GM18502 (cell line): ENCODE data around the gene PECR.
"Not testable (repeated sequence)": the region's sequence is repeated elsewhere in the genome, so short reads cannot be mapped to it uniquely, and the experiment has no call there.

Experiments
- ATAC-seq: cut with Tn5 transposase; IDR thresholded peaks from one replicate; pipeline ENCODE4 v1.9.1; 2021; ENCODE audit warnings: mild to moderate bottlenecking; ENCODE audit not compliant: unreplicated experiment, poor library complexity

PECR gene

DNA sequence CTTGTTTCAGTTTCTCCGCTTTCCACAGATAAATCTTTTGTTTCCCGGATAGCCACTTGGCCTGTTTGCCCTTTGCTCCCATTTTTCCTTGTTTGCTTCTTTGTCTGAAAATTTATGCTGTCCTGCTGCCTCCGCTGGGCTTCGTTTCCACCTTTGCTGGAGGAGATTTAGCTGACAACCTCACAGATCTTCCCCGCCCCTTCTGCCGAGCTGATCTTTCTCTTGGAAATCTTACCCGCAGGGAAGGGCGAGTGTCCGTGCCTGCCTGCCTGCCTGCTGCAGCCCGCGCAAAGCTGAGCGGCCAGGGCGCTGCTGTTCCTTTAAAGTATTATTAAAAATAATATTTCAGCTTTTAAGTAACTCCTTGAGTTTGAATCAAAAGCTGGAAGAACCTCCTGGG is 26.2 kb upstream of the PECR start:
- no peak for ATAC-seq

GRCh38 chr2:216107320-216107719 is 25.7 kb upstream of the PECR start:
- no peak for ATAC-seq

DNA sequence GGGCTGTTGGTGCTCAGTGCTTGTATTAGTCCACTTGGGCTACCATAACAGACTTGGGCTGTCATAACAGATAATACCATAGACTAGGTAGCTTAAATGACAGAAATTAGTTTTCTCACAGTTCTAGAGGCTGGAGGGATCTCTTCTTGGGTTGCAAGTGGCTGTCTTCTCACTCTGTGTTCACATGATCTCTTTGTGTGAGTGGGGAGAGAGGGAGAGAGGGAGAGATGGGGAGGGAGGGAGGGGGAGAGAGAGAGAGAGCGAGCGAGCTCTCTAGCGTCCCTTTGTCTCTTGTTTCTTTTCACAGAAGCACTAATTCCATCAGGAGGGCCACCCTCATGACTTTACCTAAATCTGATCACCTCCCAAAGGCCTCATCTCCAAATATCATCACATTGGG is 23.1 kb upstream of the PECR start:
- ATAC-seq = no peak

DNA sequence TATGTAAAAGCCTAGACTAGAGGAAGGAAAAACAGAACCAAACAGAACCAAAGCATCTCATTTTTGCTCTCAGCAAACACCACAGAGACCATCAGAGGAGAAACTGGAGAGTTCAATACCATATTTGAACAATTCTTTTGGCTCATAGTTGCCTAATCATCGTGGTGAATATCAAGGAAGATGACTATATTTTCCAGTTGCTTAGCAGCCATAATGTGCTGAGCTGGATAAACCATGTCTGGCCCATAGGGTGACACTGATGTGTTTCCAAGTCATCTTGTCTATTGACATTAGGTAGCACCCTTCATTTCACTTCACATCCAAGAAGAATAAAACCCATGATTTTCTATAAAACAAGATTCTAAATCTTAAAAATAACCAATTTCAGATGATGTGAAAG is 21.6 kb upstream of the PECR start:
- ATAC-seq = no peak

DNA sequence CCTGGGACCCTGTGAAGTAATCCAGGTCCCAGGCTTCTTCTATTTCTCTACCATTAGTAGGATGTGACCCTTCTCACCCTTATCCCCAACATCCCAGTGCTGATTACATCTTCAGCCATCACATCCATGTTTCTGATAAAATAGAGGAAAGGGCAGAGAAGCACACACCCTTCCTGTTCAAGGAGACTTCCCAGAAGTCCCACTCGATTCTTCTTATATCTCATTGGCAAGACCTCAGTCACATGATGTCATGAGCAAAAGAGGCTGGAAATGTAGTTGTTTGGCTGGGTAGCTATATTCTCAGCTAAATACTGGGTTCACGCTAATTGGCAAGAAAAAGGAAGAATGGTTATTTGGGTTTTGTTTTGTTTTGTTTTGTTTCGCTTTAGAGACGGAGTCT is 19.5 kb upstream of the PECR start:
- no peak for ATAC-seq

- ATAC-seq = no peak
Measured at GRCh38 chr2:216098421-216099334, 17.1 kb upstream of the PECR start.

- ATAC-seq = no peak
Measured at GRCh38 chr2:216094701-216095100, 13.1 kb upstream of the PECR start.

DNA sequence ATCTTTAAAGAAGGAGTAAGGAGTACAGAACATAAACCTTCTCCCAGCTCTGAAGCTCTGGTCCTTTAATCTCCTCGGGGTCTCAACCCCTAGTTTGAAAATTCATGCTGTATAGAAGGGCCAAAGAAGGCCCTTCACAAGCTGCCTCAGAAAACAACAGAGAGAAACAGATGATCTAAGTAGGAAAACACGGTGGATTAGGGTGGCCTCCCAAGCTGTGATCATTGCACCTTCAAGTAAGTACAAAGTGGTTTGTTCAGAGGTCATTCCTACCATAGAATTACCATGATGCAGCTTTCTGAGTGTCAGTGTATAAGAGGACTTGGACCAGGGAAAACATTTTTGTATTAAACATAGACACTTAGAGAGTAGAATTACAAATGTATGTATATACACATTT is 11.0 kb upstream of the PECR start:
- ATAC-seq = no peak

DNA sequence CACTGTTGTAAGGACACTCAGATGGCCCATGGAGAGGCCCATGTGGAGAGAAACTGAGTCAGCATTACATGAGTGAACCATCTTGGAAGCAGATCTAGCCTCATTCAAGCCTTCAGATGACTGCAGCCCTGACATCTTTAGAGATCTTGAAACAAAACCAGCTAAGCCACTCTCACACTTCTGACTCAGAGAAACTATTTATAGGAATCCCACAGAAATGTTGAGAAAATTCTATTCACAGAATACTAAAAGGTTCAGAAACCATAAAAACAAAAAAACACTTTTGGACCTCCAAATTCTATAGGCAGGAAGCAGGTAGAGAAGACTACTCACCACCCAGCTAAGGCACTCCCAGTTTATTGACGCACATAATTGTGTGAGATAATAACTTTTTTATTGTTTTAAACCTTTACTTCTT is 8.8 kb upstream of the PECR start:
- peak; percentile 79 for ATAC-seq

- no peak for ATAC-seq
Measured at GRCh38 chr2:216086207-216086893, 4.7 kb upstream of the PECR start.

DNA sequence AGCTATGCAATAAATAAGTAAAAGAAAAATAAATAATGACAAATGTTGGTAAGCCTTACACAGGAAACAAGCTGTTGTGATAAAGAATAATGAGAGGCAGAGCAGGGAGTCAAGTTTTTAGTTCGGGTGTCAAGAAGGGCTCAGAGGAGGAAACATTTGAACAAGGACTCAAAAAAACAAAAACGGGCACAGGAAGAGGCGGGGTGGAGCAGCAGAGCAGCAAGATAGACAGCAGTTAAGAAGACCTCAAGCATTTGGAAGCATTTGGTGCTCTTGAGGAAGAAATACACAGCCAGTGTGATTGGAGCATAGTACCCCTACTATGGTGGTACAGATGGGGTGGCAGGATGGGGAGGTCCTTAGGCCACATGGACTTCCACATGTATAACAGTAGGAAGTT is 2.9 kb upstream of the PECR start:
- ATAC-seq = no peak

DNA sequence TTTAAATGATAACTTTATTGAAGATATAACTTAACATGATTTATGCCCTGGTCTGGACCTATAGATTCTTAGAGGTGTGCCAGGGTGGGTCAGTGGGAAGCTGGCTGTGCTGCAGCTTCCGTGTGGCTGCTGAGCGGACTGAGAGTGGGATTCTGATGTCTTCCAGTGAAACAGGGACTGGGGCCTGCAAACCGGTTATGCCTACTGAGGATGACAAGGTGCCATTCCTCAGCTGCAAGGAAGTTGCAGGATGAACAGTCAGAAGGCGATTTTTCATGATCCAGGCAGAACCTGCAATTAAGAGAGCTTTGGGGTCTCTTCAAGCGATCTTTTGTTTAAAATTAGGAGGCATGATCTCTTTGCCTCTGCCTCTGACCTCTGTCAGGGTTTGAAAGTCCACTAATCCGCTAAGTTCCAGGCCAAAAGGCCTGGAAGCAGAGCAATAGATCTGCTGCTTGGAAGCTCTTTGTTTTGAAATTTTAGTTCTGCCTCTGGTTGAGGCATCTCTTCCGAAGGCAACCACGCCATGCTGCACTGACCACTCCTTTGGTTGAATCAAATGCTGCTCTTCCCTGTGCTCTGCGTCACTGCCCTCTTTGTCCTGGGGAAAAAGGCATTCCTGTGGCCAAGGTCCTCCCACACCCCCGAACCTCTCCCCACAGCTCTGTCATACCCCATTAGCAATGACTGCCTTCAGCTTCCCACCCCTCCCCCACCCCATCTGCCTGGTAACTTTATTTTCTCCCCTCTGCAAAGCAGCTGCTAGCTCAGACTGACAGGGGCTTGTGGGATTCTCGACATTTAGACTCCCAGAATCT is 2.1 kb upstream of the PECR start:
- no peak for ATAC-seq

- no peak for ATAC-seq
Measured at GRCh38 chr2:216082805-216083204, 1.2 kb upstream of the PECR start.

GRCh38 chr2:216082117-216082711 is 605 bp upstream of the PECR start:
- peak; percentile 30 for ATAC-seq

DNA sequence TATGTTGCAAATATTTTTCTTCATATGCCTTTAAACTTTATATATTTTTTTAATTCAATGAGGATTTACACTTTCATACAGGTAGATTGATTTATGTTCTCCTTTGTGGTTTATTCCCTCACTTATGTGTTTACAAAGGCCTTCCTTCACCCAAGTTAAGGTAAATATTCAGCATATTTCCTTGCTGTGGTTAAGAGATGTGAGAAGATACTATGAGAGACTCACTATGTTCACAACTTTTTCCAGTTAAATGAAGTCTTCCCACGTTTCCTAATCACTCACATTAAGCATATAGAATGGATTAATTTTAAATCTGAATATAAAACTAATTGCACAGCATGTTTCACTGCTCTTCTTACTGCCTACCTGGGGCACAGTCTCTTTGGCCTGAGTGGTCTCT is 597 bp downstream of the PECR start:
- no peak for ATAC-seq

DNA sequence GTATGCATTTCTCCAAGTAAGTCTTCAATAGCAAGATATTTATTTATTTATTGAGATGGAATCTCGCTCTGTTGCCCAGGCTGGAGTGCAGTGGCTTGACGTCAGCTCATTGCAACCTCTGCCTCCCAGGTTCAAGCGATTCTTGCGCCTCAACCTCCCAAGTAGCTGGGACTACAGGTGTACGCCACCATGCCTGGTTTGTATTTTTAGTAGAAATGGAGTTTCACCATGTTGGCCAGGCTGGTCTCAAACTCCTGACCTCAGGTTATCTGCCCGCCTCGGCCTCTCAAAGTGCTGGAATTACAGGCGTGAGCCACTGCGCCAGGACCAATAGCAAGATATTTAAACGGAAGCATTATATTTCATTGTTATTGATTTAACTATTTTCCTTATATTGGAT is 1.6 kb downstream of the PECR start:
- ATAC-seq = not testable (repeated sequence)

GRCh38 chr2:216078776-216079175 is 2.8 kb downstream of the PECR start:
- no peak for ATAC-seq

DNA sequence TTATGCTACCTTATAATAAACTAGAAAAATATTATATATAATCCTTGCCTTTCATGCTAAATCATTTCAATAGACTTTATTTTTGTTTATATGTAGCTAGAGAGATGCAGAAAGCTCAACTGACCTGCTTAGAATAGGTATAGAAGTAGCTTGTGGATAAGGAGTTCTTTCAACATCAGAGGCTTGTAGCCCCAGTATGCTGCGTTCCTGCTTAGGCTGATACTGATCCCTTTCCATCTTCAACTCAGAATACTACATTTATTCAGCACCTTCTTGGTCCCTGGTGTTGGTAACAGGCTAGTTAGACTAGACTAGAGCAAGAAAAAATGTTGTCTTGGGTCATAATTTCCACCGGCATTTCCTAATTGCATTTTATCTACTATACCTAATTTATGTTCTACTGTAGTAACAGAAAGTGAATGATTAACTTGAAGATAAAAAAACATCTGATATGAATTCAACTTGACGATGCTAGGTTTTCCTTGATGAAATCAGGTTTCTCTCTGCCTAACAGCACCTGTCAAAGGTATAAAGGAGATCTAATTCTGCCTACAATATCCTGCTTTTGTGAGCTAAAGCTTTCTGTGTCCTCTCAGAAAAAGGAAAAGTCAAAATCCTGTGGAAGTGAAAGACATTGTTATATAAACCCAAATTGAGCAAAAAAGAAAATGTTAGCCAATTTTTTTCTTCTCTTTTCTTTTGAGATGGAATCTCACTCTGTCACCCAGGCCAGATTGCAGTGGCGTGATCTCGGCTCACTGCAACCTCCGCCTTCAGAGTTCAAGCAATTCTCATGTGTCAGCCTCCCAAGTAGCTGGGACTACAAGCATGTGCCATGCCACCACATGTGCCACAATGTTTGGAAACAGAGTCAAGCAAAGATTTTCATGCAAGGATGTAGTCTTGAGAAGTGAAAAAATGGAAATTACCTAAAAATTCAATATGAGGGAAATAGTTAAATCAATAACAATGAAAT is 5.8 kb downstream of the PECR start:
- no peak for ATAC-seq

DNA sequence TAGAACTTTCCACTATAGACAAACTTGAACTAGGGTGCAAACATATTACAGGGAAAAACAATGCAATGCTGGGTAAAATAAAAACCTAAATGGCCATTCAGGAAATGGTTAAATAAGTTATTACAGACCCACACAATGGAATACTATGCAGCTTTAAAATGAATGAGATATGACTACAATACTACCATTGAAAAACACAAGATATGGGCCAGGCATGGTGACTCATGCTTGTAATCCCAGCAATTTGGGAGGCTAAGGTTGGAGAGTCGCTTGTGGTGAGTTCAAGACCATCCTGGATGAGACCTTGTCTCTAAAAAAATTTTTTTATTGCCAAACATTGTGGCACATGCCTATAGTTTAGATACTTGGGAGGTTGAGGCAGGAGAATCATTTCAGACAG is 6.8 kb downstream of the PECR start:
- no peak for ATAC-seq
